MM.1S (cell line): Measurements from ENCODE around the gene QSOX1.

Experiments
- CTCF ChIP-seq: fragments of 300-600 bp; sonication (generic); IDR thresholded peaks from 2 replicates; pipeline ENCODE4 v1.5.1; 2016; ENCODE audit warnings: antibody characterized with exemption, low read length, mixed read lengths
- EZH2 ChIP-seq: fragments of 300-600 bp; sonication (generic); optimal IDR thresholded peaks from 2 replicates; pipeline ENCODE3; 2017; ENCODE audit warnings: low read depth, mild to moderate bottlenecking, antibody characterized with exemption, low read length, mixed read lengths
- EZH2phosphoT487 ChIP-seq: fragments of 300-600 bp; sonication (generic); IDR thresholded peaks from 2 replicates; pipeline ENCODE4 v1.6.1; 2018; ENCODE audit warnings: antibody characterized with exemption, low read length

- TF ChIP-seq CTCF (no peak), EZH2phosphoT487 (no peak), EZH2 (no peak)
Observed at GRCh38 chr1:180198196-180198595, 43.5 kb downstream of the QSOX1 start.
